ENCODE measurements around the gene FOXK1.

DNA sequence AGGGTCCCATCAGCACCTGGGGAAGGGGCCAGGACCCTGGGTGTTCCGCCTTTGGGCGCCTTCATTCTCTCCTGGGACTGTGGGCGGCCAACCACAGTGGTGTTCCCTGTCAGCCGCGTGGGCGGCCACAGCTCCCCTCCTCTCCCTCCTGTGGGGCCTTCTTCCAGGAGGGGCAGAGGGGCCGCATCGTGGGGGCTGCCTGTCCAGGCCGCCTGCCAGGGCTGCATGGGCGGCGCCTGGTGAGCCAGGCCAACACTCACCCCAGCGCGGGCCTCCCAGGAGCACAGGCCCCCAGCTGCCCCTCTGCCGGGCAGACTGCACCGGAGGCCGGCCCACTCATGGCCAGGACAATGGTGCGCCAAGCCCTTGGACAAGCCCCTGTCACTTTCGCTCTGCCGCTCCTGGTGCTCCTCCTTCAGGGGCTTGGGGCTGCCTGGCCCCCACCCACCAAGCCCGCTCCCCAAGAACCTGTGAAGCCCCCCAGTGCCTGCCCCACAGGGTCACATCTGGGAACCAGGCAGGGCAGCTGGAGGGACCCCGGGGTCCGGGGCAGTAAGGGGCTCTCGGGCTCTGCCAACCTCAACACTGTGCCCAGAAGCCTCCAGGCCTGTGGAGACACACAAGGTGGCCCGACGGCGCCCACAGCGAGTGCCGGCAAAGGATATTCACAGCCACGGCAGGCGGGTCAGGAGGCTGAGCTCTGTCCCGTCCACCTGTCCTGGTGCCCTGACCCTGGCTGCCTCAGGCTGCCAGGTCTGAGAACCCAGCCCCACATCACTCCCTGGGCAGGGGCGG, 136.1 kb downstream of the FOXK1 start:
- no peak for TF ChIP-seq POLR2AphosphoS5 (IDR thresholded peaks at IDR 0.05)
- TF ChIP-seq CTCF (IDR thresholded peaks at IDR 0.05), result no peak
- no peak for TF ChIP-seq POLR2A (IDR thresholded peaks at IDR 0.05)
- no peak for TF ChIP-seq EP300 (IDR thresholded peaks at IDR 0.05)
